H1 (cell line): ENCODE data around the gene ZNF292. TPM values are rescaled to one million over a fixed set of nuclear protein-coding genes. Genes with fewer than 3 reads are reported as not detected.

ENCODE experiments used
- TBP ChIP-seq: IDR thresholded peaks from 2 replicates; pipeline ENCODE4 v1.6.1; 2011; ENCODE audit warnings: low read depth, low read length, improper control_type of control experiment
- polyA plus RNA-seq, 7 experiments: library from polyadenylated mRNA; depleted of rRNA in 3 of 7; stranded (reverse) in 5 of 7; unstranded in 2 of 7; fragments of >200 nt in 5 of 7; fragments of 200-250 nt in 2 of 7; gene quantifications; 1 replicate in 5 of 7; 2 replicates in 1 of 7; 4 replicates in 1 of 7; pipeline versions ENCODE4 v1.2.1 to v1.2.3, GENCODE V29; 2011 to 2013; ENCODE audit warnings: missing spikeins in 2 of 7, mixed read lengths in 2 of 7
- total RNA-seq: library from RNA; stranded (reverse); fragmentation: NEBNext Ultra II Directional; extraction: Animal tissue kit (Norgen Biotek cat#: 25700); gene quantifications from 2 replicates; pipeline ENCODE4 v1.2.1, GENCODE V29; 2021

The ZNF292 gene
- total and polyA plus RNA-seq, 2 of the 8 experiments (the other 6 are each of a cell fraction or from before 2014, with no cell fraction given) = 6.8 to 44.2 TPM

- no peak for TF ChIP-seq TBP
Measured at GRCh38 chr6:87164506-87164905, 9.1 kb downstream of the ZNF292 start (continued).
